GM12864 (cell line): ENCODE results near the gene SCAMP5.
A peak's percentile ranks its signal among the peaks of the same experiment; 100 is the strongest.

ENCODE experiments used
- DNase-seq: peaks from one replicate; pipeline ENCODE4 v3.0.0-alpha.2; 2011; ENCODE audit warnings: low read depth
- H3K4me3 ChIP-seq: 2 replicates; pipeline ENCODE4 v1.5.1; 2011; ENCODE audit warnings: mild to moderate bottlenecking, low read depth, low read length, control low read depth
- CTCF ChIP-seq: IDR thresholded peaks from 2 replicates; pipeline ENCODE4 v1.5.1; 2011; ENCODE audit warnings: low read depth, mild to moderate bottlenecking, moderate library complexity, low read length, control low read depth, inconsistent platforms; ENCODE audit errors: missing control alignments

SCAMP5 gene

DNA sequence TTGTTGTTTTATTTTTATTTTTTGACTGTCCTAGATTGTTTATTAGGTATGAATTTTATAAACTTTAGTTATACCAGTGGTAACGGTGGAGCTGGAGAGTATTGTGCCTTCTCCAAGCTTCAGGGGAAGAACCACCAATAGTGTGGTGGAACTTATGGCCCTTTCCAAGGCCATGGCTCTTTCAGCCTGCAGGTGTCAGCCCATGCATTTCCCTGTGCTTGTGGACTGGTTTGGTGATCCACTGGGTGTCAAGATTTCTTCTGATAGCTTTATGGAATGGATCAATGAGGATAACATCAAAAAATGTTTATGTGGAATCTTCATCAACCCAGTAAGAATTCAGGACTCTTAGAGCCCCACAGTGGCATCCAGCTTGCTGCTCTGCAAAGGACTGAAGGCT, 19.2 kb upstream of the SCAMP5 start:
- no peak overlapping the region for H3K4me3 ChIP-seq
- DNase-seq: no peak
- TF ChIP-seq CTCF: peak; percentile 17

- no peak overlapping the region for H3K4me3 ChIP-seq
- no peak for TF ChIP-seq CTCF
- DNase-seq: no peak
These were observed 17.8 kb upstream of the SCAMP5 start for GRCh38 chr15:74977599-74977998.

DNA sequence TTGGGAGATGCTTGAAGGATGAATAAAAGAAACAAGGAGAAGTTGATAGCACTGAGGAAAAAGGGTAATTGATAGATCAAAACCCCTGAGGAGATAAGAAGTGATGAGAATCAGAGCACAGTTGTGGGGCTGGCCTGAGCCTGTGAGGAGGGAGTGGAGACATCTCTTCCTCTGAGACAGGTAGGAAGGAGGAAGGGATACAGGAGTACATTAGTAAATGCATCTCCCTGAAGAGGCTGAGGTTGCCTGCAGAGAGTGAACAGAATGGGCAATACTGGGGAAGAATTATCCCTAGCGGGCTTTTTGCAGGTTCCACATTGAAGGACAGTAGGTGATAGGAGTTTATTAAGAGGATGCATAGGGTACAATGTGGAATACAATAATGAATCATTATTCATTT, 17.3 kb upstream of the SCAMP5 start:
- no peak for DNase-seq
- H3K4me3 ChIP-seq: no peak overlapping the region
- TF ChIP-seq CTCF: no peak

DNA sequence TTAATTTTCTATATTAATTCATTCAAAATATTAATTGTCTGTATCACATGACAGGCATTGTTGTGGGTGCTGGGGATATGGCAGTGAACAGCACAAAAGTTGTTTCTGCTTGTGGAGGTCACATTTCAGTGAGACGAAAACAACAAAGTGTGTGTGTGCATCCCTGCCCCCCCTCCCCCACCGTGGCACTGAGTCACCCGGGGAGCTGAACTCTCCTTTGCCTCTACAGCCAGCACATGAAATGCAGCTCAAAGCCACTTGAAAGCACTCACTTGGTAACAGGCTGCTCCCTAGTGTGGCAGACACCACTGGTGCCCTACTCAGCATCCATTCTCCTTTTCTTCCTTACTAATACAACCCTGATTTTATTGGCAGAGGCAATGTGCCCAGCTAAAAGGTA, 16.9 kb upstream of the SCAMP5 start:
- TF ChIP-seq CTCF: no peak
- DNase-seq: no peak
- no peak overlapping the region for H3K4me3 ChIP-seq

DNA sequence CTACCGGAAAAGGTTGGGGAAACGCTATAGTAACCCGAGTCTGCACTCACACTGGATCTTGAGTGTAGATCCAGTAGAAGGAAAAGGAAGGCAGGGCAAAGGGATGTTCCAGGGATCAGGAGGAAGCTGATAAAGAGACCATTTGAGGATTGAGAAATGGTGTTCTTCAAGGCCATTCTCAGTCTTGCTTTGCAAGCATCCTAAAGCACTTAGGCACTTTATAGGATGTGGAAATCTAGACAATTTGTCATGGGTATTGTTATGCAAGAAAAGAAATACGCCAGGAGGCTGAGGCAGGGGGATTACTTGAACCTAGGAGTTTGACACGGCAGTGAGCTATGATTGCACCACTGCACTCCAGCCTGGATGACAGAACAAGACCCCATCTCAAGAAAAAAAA, 13.2 kb upstream of the SCAMP5 start:
- no peak for DNase-seq
- no peak for TF ChIP-seq CTCF
- H3K4me3 ChIP-seq: no peak overlapping the region

GRCh38 chr15:74983725-74984231, 11.6 kb upstream of the SCAMP5 start:
- H3K4me3 ChIP-seq: no peak overlapping the region
- no peak for TF ChIP-seq CTCF
- DNase-seq: no peak

- no peak overlapping the region for H3K4me3 ChIP-seq
- TF ChIP-seq CTCF: peak; percentile 52
- no peak for DNase-seq
These were observed 7.2 kb upstream of the SCAMP5 start for GRCh38 chr15:74988007-74988800.
